HepG2 (cell line): ENCODE data around the gene SGCD. TPM values are rescaled to one million over a fixed set of nuclear protein-coding genes. Genes with fewer than 3 reads are reported as not detected.

Experiments used
- ATAC-seq: fragments of 200-7000 bp; cut with Tn5 transposase; 3 replicates; pipeline ENCODE4 v1.9.1; 2020; ENCODE audit warnings: mild to moderate bottlenecking, moderate library complexity
- BruUV-seq: library from RNA; stranded (reverse); fragments of 400-500 nt; replicated peaks from 2 replicates; lab custom pipeline; 2021; lab: Mats Ljungman, UMichigan
- CTCF ChIA-PET: fragments of 300-600 bp; formaldehyde crosslinking; extraction: SDS; loops from one replicate; lab custom pipeline; 2021; ENCODE audit warnings: low total read pairs, inconsistent platforms, low intra/inter-chr PET ratio; lab: Yijun Ruan, JAX
- POLR2A ChIA-PET: fragments of 350-600 bp; sonication (Branson Sonifier 250); formaldehyde crosslinking; loops from one replicate; lab custom pipeline; 2020; ENCODE audit warnings: antibody characterized with exemption, inconsistent platforms; lab: Yijun Ruan, JAX
- DNase-seq: peaks from one replicate; pipeline ENCODE4 v3.0.0-alpha.2; 2015; ENCODE audit warnings: low spot score
- FAIRE-seq: peaks from 3 replicates; lab custom pipeline; 2011; peaks lifted over from hg19 to GRCh38; lab: Jason Lieb, UNC
- H2AFZ ChIP-seq: one replicate; pipeline ENCODE4 v1.6.1; 2011; ENCODE audit warnings: low read length, inconsistent platforms
- H3K27ac ChIP-seq: fragments of 300-600 bp; 3 replicates; pipeline ENCODE4 v1.8.0; 2011; ENCODE audit warnings: mixed run types, mild to moderate bottlenecking, mixed read lengths, low read length, inconsistent platforms; ENCODE audit not compliant: insufficient read depth; ENCODE audit errors: extremely low read length
- H3K27me3 ChIP-seq, 2 experiments: fragments of 200-600 bp in 1 of 2; 2 replicates in 1 of 2; 3 replicates in 1 of 2; pipeline versions ENCODE4 v1.6.0 to v1.8.0; 2011; ENCODE audit warnings: low read length in 2 of 2, mild to moderate bottlenecking in 2 of 2, moderate library complexity in 2 of 2, inconsistent platforms in 1 of 2; ENCODE audit not compliant: insufficient read depth in 2 of 2, control insufficient read depth in 1 of 2
- H3K36me3 ChIP-seq, 2 experiments: fragments of 200-600 bp in 1 of 2; replicated peaks in 1 of 2; 2 replicates in 1 of 2; 3 replicates in 1 of 2; pipeline versions ENCODE4 v1.5.1 to v1.8.0; 2011; ENCODE audit warnings: low read length in 2 of 2, inconsistent platforms in 1 of 2; ENCODE audit not compliant: insufficient read depth in 2 of 2, control insufficient read depth in 1 of 2
- H3K4me1 ChIP-seq: 2 replicates; pipeline ENCODE4 v1.5.1; 2012; ENCODE audit warnings: low read length, inconsistent platforms; ENCODE audit not compliant: insufficient read depth
- H3K4me2 ChIP-seq: 2 replicates; pipeline ENCODE4 v1.6.0; 2011; ENCODE audit warnings: low read depth, low read length, inconsistent platforms
- H3K4me3 ChIP-seq, 3 experiments: fragments of 200-600 bp in 1 of 3; sonication (generic), shearing (Covaris generic) in 1 of 3; replicated peaks in 1 of 3; 2 replicates each; pipeline ENCODE4 v1.5.1; 2011 to 2016; ENCODE audit warnings: low read length in 3 of 3, inconsistent platforms in 2 of 3, low read depth in 2 of 3, mild to moderate bottlenecking in 2 of 3, control low read depth in 1 of 3, mixed read lengths in 1 of 3; ENCODE audit not compliant: insufficient read depth in 1 of 3
- H3K79me2 ChIP-seq: one replicate; pipeline ENCODE4 v1.6.1; 2011; ENCODE audit warnings: low read length, inconsistent platforms; ENCODE audit not compliant: insufficient read depth
- H3K9ac ChIP-seq: 2 replicates; pipeline ENCODE4 v1.6.0; 2011; ENCODE audit warnings: mild to moderate bottlenecking, low read depth, low read length, inconsistent platforms; ENCODE audit not compliant: insufficient read depth
- H3K9me3 ChIP-seq: 2 replicates; pipeline ENCODE4 v1.5.1; 2012; ENCODE audit warnings: mild to moderate bottlenecking, low read length
- H4K20me1 ChIP-seq: 2 replicates; pipeline ENCODE4 v1.6.0; 2011; ENCODE audit warnings: inconsistent platforms, mild to moderate bottlenecking, low read length, moderate library complexity; ENCODE audit not compliant: insufficient read depth
- CHCHD3 ChIP-seq: sonication (generic); formaldehyde crosslinking; IDR thresholded peaks from 2 replicates; pipeline ENCODE4 v1.8.0; 2022; ENCODE audit warnings: mild to moderate bottlenecking, missing genetic modification reagents, moderate library complexity
- FOXP1 ChIP-seq, 2 experiments: fragments of 450-650 bp in 1 of 2; IDR thresholded peaks; 2 replicates each; pipeline ENCODE4 v1.6.1; 2017 to 2018; ENCODE audit warnings: antibody characterized with exemption in 1 of 2
- IRF2 ChIP-seq: IDR thresholded peaks from 2 replicates; pipeline ENCODE4 v1.6.1; 2018; ENCODE audit warnings: missing genetic modification reagents, missing compliant biosample characterization
- MAFK ChIP-seq, 2 experiments: IDR thresholded peaks in 1 of 2; conservative IDR thresholded peaks in 1 of 2; 2 replicates each; pipeline ENCODE4 v1.6.1; 2011; ENCODE audit warnings: improper control_type of control experiment in 2 of 2, low read length in 2 of 2
- NR2C2 ChIP-seq: sonication (generic); formaldehyde crosslinking; IDR thresholded peaks from 2 replicates; pipeline ENCODE4 v1.4.0; 2020; ENCODE audit warnings: missing genetic modification reagents, mild to moderate bottlenecking, moderate library complexity, borderline replicate concordance
- REXO4 ChIP-seq: sonication (generic); formaldehyde crosslinking; IDR thresholded peaks from 2 replicates; pipeline ENCODE4 v1.8.0; 2022; ENCODE audit warnings: missing genetic modification reagents, mild to moderate bottlenecking, borderline replicate concordance
- SIN3A ChIP-seq: IDR thresholded peaks from 2 replicates; pipeline ENCODE4 v1.6.1; 2011; ENCODE audit warnings: low read depth, mild to moderate bottlenecking, control low read depth, low read length, borderline replicate concordance
- U2AF2 ChIP-seq: fragments of 200-400 bp; formaldehyde crosslinking; IDR thresholded peaks from 2 replicates; pipeline ENCODE4 v1.6.1; 2017; ENCODE audit warnings: low read depth, mild to moderate bottlenecking, low read length
- ZC3H4 ChIP-seq: sonication (generic); formaldehyde crosslinking; IDR thresholded peaks from 2 replicates; pipeline ENCODE4 v1.4.0; 2020; ENCODE audit warnings: missing genetic modification reagents, borderline replicate concordance
- ZFAT ChIP-seq: sonication (generic); formaldehyde crosslinking; conservative IDR thresholded peaks from 2 replicates; pipeline ENCODE4 v1.8.1; 2023; ENCODE audit warnings: missing genetic modification reagents, inconsistent platforms
- ZMYM4 ChIP-seq: sonication (generic); formaldehyde crosslinking; IDR thresholded peaks from 2 replicates; pipeline ENCODE4 v1.8.1; 2023; ENCODE audit warnings: mild to moderate bottlenecking, missing genetic modification reagents
- ZNF556 ChIP-seq: sonication (generic); formaldehyde crosslinking; IDR thresholded peaks from 2 replicates; pipeline ENCODE4 v1.4.0; 2020; ENCODE audit warnings: mild to moderate bottlenecking, missing genetic modification reagents, borderline replicate concordance
- ZNF564 ChIP-seq: sonication (generic); formaldehyde crosslinking; IDR thresholded peaks from 2 replicates; pipeline ENCODE4 v1.8.1; 2023; ENCODE audit warnings: mild to moderate bottlenecking, missing genetic modification reagents
- ZNF589 ChIP-seq: sonication (generic); formaldehyde crosslinking; conservative IDR thresholded peaks from 2 replicates; pipeline ENCODE4 v1.8.0; 2022; ENCODE audit warnings: mild to moderate bottlenecking, moderate library complexity, missing genetic modification reagents
- ZNF598 ChIP-seq: sonication (generic); formaldehyde crosslinking; IDR thresholded peaks from 2 replicates; pipeline ENCODE4 v1.5.1; 2020; ENCODE audit warnings: mild to moderate bottlenecking, missing genetic modification reagents, borderline replicate concordance
- ZNF607 ChIP-seq: sonication (generic); formaldehyde crosslinking; IDR thresholded peaks from 2 replicates; pipeline ENCODE4 v1.5.1; 2020; ENCODE audit warnings: missing genetic modification reagents, mild to moderate bottlenecking, borderline replicate concordance
- in situ Hi-C: cut with HindIII; loops from 2 replicates; pipeline ENCODE4 v1.10.0; 2017; ENCODE audit warnings: low pct_unique_long_range_greater_than_20kb; ENCODE audit not compliant: extremely low pct_ligation_motif_present
- intact Hi-C: fragments of 100-400 bp; cut with micrococcal nuclease; formaldehyde crosslinking; loops from one replicate; pipeline ENCODE4 v1.10.0; 2022; ENCODE audit not compliant: unreplicated experiment
- polyA plus RNA-seq, 8 experiments: library from polyadenylated mRNA; depleted of rRNA in 3 of 8; stranded (reverse) in 7 of 8; unstranded in 1 of 8; fragments of >200 nt; fragmentation: Illumina TruSeq in 4 of 8; extraction: Trizol in 4 of 8; gene quantifications; 2 replicates each; pipeline versions ENCODE4 v1.2.1 to v1.2.3, GENCODE V29; 2011 to 2016; ENCODE audit warnings: low read depth in 4 of 8, missing spikeins in 1 of 8, mixed read lengths in 1 of 8; ENCODE audit not compliant: insufficient read depth in 1 of 8
- total RNA-seq, 5 experiments: library from RNA; depleted of rRNA; stranded (reverse); fragments of >200 nt; fragmentation: Illumina TruSeq; extraction: Trizol; gene quantifications; 2 replicates each; pipeline ENCODE4 v1.2.3, GENCODE V29; 2016; ENCODE audit warnings: low read depth in 1 of 5
- TF ChIP-seq, protein P1 (sequence below): sonication (generic); formaldehyde crosslinking; IDR thresholded peaks from 2 replicates; pipeline ENCODE4 v1.4.0; 2020; ENCODE audit warnings: mild to moderate bottlenecking, missing genetic modification reagents, borderline replicate concordance
- TF ChIP-seq, protein P2 (sequence below): sonication (generic); formaldehyde crosslinking; IDR thresholded peaks from 2 replicates; pipeline ENCODE4 v1.8.0; 2022; ENCODE audit warnings: mild to moderate bottlenecking, missing genetic modification reagents, moderate library complexity
- TF ChIP-seq, protein P3 (sequence below): IDR thresholded peaks from 2 replicates; pipeline ENCODE4 v1.6.1; 2012; ENCODE audit warnings: inconsistent platforms

The SGCD gene
- total and polyA plus RNA-seq, 2 of the 13 experiments (the other 11 are each of a cell fraction or from before 2014, with no cell fraction given): not detected

DNA sequence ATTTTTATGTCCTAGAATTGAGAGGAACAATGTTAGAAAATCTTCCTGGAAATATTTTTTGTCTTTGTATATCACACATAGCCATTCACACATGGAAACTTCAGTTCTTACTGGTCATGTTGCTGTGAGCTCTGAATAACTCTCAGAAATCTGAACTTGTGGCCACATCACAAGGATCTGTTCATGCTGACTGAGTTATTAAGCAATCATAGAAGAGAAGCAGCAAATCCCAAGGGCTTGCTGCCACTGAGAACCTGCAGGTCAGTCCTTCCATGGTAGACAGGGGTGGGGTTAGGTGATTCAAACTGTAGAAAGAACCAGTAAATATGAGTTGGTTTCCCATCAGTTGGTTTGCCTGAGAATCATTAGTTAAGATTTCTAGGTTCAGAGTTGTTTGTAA lies 27.6 kb downstream of the SGCD start:
- Histone ChIP-seq H3K27me3 (no peaks in the 10 kb centered on the region), H3K9ac (no peak overlapping the region), H3K79me2 (no peaks in the 10 kb centered on the region), H3K4me1 (no peaks in the 10 kb centered on the region), H3K4me2 (no peak overlapping the region), H3K9me3 (no peaks in the 10 kb centered on the region), H3K4me3 (no peak overlapping the region), H2AFZ (no peak overlapping the region), H3K27ac (no peak overlapping the region), H3K36me3 (no peaks in the 10 kb centered on the region), H4K20me1 (no peaks in the 10 kb centered on the region)
- POLR2A ChIA-PET: no interaction called here
- no TSS peak for BruUV-seq
- DNase-seq: no peak
- ATAC-seq: no peak
- intact Hi-C loops: loop anchor here (10.0 kb wide), 1 partner anchor 250 kb away; no protein-coding TSS in a partner anchor
- no peak for FAIRE-seq
- in situ Hi-C loops: no loop called here
- CTCF ChIA-PET: no interaction called here
- no peak for TF ChIP-seq CHCHD3 (CRISPR knock-in tag)
- no peak for TF ChIP-seq ZNF589 (CRISPR knock-in tag)
- TF ChIP-seq MAFK (conservative IDR thresholded peaks at IDR 0.05 in 1 of 2, IDR thresholded peaks at IDR 0.05 in 1 of 2; ENCODE audit: low read length in 2 of 2): no peak
- TF ChIP-seq ZMYM4 (CRISPR knock-in tag): no peak
- no peak for TF ChIP-seq ZNF607 (CRISPR knock-in tag)
- TF ChIP-seq ZNF598 (CRISPR knock-in tag): no peak
- TF ChIP-seq FOXP1 (IDR thresholded peaks at IDR 0.05): no peak
- TF ChIP-seq FOXP1 (CRISPR knock-in tag; IDR thresholded peaks at IDR 0.05): no peak
- no peak for TF ChIP-seq ZNF556 (CRISPR knock-in tag)
- TF ChIP-seq, protein P1, sequence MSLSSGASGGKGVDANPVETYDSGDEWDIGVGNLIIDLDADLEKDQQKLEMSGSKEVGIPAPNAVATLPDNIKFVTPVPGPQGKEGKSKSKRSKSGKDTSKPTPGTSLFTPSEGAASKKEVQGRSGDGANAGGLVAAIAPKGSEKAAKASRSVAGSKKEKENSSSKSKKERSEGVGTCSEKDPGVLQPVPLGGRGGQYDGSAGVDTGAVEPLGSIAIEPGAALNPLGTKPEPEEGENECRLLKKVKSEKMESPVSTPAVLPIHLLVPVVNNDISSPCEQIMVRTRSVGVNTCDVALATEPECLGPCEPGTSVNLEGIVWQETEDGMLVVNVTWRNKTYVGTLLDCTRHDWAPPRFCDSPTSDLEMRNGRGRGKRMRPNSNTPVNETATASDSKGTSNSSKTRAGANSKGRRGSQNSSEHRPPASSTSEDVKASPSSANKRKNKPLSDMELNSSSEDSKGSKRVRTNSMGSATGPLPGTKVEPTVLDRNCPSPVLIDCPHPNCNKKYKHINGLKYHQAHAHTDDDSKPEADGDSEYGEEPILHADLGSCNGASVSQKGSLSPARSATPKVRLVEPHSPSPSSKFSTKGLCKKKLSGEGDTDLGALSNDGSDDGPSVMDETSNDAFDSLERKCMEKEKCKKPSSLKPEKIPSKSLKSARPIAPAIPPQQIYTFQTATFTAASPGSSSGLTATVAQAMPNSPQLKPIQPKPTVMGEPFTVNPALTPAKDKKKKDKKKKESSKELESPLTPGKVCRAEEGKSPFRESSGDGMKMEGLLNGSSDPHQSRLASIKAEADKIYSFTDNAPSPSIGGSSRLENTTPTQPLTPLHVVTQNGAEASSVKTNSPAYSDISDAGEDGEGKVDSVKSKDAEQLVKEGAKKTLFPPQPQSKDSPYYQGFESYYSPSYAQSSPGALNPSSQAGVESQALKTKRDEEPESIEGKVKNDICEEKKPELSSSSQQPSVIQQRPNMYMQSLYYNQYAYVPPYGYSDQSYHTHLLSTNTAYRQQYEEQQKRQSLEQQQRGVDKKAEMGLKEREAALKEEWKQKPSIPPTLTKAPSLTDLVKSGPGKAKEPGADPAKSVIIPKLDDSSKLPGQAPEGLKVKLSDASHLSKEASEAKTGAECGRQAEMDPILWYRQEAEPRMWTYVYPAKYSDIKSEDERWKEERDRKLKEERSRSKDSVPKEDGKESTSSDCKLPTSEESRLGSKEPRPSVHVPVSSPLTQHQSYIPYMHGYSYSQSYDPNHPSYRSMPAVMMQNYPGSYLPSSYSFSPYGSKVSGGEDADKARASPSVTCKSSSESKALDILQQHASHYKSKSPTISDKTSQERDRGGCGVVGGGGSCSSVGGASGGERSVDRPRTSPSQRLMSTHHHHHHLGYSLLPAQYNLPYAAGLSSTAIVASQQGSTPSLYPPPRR: no peak
- no peak for TF ChIP-seq SIN3A
- TF ChIP-seq NR2C2 (CRISPR knock-in tag): no peak
- TF ChIP-seq IRF2 (CRISPR knock-in tag): no peak
- no peak for TF ChIP-seq ZNF564 (CRISPR knock-in tag)
- TF ChIP-seq ZC3H4 (CRISPR knock-in tag): no peak
- TF ChIP-seq U2AF2: no peak
- TF ChIP-seq, protein P2, sequence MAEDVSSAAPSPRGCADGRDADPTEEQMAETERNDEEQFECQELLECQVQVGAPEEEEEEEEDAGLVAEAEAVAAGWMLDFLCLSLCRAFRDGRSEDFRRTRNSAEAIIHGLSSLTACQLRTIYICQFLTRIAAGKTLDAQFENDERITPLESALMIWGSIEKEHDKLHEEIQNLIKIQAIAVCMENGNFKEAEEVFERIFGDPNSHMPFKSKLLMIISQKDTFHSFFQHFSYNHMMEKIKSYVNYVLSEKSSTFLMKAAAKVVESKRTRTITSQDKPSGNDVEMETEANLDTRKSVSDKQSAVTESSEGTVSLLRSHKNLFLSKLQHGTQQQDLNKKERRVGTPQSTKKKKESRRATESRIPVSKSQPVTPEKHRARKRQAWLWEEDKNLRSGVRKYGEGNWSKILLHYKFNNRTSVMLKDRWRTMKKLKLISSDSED (CRISPR knock-in tag): no peak
- TF ChIP-seq ZFAT: no peak
- TF ChIP-seq REXO4 (CRISPR knock-in tag): no peak
- TF ChIP-seq, protein P3, sequence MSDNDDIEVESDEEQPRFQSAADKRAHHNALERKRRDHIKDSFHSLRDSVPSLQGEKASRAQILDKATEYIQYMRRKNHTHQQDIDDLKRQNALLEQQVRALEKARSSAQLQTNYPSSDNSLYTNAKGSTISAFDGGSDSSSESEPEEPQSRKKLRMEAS: no peak
